Pulmonary artery endothelial cell (primary cell): ENCODE results near the gene EFNA5. TPM values are rescaled to one million over a fixed set of nuclear protein-coding genes. Genes with fewer than 3 reads are reported as not detected.
"Not testable (repeated sequence)": the region's sequence is repeated elsewhere in the genome, so short reads cannot be mapped to it uniquely, and the experiment has no call there.

Experiments used
- DNase-seq: peaks from one replicate; pipeline ENCODE4 v3.0.0-alpha.2; 2011; ENCODE audit warnings: low read depth, low spot score
- total RNA-seq: library from RNA; depleted of rRNA; stranded (reverse); fragments of >200 nt; gene quantifications from 2 replicates; pipeline ENCODE4 v1.2.3, GENCODE V29; 2014

The EFNA5 gene
- total RNA-seq, 1 donor from 2014 or later: 15.0 TPM

DNA sequence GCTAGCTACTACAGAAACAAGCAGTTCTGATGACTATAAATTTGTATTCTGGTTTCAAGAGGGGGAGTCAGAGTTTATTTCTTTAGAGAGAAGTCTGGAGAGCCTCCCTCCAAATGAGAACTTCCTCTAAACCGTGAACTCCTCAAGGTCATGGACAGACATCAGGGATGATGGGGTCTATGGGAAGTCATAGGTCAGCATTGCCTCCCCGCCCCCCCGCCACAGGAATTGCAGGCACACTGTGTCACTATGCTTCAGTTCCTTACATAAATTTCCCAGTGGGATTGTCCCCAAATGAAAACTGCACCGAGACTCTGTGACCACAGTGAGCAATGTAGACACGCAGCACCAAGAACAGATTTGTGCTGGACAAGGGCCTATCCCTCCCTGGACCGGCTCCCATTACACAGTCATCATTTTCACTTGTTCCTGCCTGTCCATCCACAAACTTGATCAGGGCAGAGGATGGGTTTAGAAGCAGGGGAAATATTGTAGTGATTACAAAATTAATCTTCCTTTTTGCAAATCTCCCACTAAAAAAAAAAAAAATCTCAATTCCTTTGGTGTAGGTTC is 300.3 kb downstream of the EFNA5 start:
- no peak for DNase-seq

DNA sequence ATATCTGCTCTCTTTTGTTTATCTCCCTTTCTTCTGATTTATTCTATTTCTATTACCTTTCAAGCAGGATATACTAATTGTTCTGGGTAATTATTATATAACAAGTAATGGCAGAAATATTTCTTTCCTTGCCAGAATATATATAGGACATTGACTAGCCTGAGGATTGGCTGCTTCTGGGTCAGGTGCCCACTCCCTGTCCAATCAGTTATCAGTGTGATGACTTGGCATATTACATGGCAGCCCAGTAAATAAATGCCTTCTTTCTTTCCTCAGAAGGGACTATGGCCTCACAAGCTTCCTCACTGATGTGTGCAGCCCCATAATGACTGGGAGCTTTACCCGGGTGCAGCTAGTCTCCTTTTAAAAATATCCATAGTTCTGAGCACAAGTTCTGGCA is 301.1 kb downstream of the EFNA5 start:
- DNase-seq: no peak

GRCh38 chr5:107368615-107369014 is 302.1 kb downstream of the EFNA5 start:
- DNase-seq: no peak

DNA sequence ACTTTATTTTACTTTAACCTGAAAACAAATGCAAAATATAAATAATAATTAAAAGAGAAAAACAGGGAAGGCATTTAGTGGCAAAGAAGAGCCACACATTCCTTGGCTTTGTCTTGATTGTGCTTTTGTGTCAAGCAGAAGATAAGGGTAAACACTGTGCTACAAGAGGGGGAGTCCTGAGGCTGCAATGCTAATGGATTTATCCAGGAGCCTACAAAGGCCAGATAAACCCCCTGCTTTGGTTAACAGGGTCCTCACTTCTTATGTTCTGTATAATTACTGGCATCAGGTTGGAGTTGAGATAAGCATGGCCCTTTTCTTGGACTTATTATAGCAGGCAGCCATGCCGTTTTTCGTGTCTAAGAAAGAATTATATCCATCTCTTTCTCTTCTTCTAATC is 302.8 kb downstream of the EFNA5 start:
- DNase-seq: no peak

- DNase-seq: no peak
Measured at GRCh38 chr5:107367480-107367879, 303.3 kb downstream of the EFNA5 start.

GRCh38 chr5:107365320-107366109 is 305.2 kb downstream of the EFNA5 start:
- no peak for DNase-seq

GRCh38 chr5:107364443-107365319 is 306.1 kb downstream of the EFNA5 start:
- no peak for DNase-seq

GRCh38 chr5:107363768-107364167 is 307.0 kb downstream of the EFNA5 start:
- no peak for DNase-seq

DNA sequence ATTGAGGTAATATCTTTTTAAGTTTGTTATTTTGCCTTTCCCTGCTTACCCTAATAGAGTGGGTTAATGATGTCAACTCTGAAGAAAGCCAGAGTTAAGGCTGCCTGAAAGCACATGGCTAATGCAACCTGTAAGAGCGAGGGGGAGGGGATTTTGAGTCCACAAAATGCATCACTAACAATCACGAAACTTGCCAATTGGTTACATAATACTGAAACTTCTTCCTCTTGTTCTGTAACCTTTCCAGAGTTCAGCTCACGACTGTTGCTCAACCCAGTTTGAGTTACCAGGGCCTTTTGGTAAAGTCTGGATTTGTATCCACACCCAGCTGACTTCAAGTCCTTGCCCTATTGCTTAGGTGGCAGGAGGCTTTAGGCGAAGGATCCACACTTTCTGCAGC is 308.8 kb downstream of the EFNA5 start:
- no peak for DNase-seq

DNA sequence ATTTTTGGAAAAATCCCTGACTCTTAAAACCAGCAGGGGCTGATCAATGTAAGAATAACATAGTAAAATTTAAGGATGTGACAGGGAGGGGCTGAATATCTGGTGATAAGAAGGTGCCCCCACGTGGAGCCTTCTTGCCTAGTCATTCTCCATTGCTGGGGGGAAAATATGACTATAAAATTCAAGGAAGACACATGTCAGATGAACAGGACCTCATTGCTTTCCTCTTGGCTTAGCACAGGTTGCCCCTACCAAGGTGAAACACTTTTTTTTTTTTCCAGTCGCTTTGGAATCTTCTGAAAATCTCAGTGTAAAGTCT is 310.9 kb downstream of the EFNA5 start:
- no peak for DNase-seq

- no peak for DNase-seq
Measured at GRCh38 chr5:107359033-107359915, 311.5 kb downstream of the EFNA5 start.

GRCh38 chr5:107356891-107357290 is 313.8 kb downstream of the EFNA5 start:
- DNase-seq: no peak

- no peak for DNase-seq
Measured at GRCh38 chr5:107352576-107352975, 318.2 kb downstream of the EFNA5 start.

GRCh38 chr5:107346580-107346979 is 324.2 kb downstream of the EFNA5 start:
- not testable (repeated sequence) for DNase-seq

GRCh38 chr5:107342371-107342770 is 328.4 kb downstream of the EFNA5 start:
- no peak for DNase-seq

- no peak for DNase-seq
Measured at GRCh38 chr5:107341376-107342084, 329.2 kb downstream of the EFNA5 start.

- no peak for DNase-seq
Measured at GRCh38 chr5:107340631-107341030, 330.1 kb downstream of the EFNA5 start.

- DNase-seq: no peak
Measured at GRCh38 chr5:107338335-107338734, 332.4 kb downstream of the EFNA5 start.

DNA sequence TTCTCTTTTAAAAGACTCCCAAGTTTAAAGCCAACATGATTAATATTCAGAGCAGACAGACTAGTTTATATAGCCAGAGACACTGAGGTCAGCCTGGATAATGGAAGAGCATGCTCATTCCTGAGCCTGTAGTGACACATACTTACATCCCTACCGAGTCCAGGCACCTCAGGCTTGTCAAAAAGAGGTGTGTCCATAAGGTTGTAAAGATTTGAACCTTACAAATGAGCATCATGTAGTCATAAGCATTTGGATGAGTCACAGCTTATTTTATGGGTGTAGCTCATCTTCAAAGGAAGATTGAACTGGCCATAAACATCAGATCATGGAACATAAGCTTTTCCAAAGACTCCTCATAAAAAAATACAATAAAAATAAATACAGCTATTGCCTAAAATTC is 333.5 kb downstream of the EFNA5 start:
- no peak for DNase-seq

DNA sequence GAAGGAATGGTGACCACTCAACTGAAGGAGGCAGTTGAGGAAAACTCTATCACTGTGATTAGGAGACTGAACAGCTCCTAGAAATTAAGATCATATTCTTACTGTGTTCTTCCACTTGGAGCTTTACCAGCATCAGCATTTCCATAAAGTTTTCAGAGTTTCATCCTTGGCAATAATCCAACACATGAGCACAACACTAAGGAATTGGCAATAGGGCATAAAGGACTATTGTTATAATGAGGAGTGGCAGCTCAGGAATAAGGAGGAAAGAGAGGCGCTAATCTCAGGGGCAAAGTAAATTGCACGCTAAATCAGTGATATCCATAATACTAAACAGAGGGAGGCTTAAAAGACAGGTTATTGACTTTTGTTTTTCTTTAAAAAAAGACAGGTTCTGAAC is 338.9 kb downstream of the EFNA5 start:
- DNase-seq: no peak

DNA sequence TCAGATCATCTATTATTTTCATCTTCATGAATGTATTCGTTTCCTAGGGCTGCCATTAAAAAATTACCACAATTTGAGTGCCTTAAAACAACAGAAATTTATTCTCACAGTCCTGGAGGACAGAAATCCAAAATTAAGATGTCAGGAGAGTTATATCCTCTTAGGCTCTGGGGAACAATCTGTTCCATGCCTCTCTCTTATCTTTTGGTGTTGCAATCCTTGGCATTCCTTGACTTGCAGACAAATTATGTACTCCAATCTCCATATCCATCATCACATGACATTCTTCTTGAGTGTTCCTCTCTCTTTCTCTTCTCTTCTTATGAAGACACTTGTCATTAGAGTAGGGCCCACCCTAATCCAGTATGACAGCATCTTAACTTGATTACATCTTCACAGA is 339.4 kb downstream of the EFNA5 start:
- no peak for DNase-seq
